GM10847 (cell line): ENCODE data around the gene SLC12A4.

Experiments used
- POLR2A ChIP-seq: IDR thresholded peaks from 2 replicates; pipeline ENCODE4 v1.6.1; 2011; ENCODE audit not compliant: insufficient read length; ENCODE audit errors: extremely low read depth

The SLC12A4 gene

GRCh38 chr16:67990018-67990386 is 21.6 kb upstream of the SLC12A4 start:
- TF ChIP-seq POLR2A: no peak

DNA sequence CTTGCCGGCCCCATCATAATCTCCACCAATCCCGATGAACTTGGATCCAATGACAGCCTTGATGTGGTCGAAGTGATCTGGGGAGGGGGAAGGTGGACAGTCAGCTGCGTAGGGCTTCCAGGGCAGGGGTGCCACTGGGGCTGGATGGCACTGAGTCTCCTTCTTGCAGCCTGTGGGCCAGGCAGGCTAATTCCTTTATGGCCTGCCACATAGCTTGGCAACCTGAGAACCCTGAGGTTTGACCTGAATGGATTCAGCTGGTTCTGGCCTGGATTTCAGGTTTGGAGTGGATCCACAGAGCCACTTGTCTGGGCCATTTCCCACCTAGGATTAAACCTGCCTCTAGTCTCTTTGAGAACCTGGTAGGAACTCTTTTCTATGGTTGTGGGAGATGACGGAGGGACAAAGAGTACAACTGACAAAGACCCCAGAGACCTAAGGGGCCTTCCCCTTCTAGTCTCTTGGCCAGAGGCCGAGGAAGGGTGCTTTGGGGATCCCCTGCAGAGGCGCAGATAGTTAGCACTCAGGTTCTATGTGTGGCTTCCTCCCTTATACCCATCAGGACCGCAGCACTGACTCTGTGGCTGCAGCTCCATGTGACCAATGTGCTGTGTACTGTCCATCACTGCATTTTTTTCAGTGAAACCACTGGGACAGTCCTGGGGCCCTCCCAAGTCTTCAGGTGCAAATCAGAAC is 21.0 kb upstream of the SLC12A4 start:
- TF ChIP-seq POLR2A: no peak

GRCh38 chr16:67988675-67989074 is 20.2 kb upstream of the SLC12A4 start:
- TF ChIP-seq POLR2A: no peak

- TF ChIP-seq POLR2A: no peak
These were observed 19.2 kb upstream of the SLC12A4 start for GRCh38 chr16:67987460-67988160.

- TF ChIP-seq POLR2A: no peak
These were observed 18.5 kb upstream of the SLC12A4 start for GRCh38 chr16:67986949-67987348.

DNA sequence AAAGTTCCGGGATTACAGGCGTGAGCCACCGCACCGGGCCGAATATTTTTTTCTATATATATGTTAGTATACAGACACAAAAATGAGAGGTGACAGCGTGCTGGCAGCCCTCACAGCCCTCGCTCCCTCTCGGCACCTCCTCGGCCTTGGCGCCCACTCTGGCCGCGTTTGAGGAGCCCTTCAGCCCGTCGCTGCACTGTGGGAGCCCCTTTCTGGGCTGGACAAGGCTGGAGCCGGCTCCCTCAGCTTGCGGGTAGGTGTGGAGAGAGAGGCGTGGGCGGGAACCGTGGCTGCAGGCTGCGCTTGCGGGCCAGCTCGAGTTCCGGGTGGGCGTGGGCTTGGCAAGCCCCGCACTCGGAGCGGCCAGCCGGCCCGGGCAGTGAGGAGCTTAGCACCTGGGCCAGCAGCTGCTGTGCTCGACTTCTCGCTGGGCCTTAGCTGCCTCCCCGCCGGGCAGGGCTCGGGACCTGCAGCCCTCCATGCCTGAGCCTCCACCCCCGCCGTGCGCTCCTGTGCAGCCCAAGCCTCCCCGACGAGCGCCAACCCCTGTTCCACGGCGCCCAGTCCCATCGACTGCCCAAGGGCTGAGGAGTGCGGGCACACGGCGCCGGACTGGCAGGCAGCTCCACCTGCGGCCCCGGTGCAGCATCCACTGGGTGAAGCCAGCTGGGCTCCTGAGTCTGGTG is 13.7 kb upstream of the SLC12A4 start:
- TF ChIP-seq POLR2A: no peak

DNA sequence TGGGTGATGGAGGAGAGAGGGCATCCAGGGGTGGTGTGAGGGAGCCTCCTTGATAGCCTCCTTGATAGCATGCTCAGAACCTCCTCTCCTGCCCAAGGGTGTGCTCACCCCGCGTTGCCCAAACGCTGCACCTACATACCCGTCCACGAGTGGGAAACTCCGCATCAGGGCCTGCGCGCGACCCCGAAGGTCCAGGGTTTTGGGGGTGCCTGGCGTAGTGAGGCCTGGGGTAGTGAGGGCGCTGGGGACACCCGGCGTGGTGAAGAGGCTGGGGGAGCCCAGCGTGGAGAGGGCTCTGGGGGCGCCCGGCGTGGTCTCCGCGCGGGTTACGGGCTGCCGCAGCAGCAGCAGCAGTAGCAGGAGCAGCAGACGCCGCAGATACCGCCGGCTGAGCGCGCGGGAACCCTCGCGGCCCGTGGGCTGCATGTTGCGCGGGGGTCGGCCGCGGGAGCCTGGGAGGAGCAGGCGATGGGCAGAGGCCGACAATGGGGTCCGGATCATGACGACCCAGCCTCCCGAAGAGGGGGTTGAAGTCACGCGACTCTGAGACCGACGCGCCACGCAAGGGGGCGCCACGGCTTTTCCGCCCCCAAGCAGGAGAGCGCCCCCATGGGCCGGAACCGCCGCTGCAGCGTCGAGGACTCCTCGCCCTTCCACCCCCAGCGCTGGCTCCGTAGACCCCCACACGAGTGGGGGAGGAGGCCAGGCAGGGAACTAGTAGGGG is 11.7 kb upstream of the SLC12A4 start, which contains the start of gene DPEP3:
Gene DPEP3, minus strand, starts transcription at position 545 of the 724 bp plus-strand sequence. Its CDS starts 119 bp downstream, at position 426.
- no peak for TF ChIP-seq POLR2A

DNA sequence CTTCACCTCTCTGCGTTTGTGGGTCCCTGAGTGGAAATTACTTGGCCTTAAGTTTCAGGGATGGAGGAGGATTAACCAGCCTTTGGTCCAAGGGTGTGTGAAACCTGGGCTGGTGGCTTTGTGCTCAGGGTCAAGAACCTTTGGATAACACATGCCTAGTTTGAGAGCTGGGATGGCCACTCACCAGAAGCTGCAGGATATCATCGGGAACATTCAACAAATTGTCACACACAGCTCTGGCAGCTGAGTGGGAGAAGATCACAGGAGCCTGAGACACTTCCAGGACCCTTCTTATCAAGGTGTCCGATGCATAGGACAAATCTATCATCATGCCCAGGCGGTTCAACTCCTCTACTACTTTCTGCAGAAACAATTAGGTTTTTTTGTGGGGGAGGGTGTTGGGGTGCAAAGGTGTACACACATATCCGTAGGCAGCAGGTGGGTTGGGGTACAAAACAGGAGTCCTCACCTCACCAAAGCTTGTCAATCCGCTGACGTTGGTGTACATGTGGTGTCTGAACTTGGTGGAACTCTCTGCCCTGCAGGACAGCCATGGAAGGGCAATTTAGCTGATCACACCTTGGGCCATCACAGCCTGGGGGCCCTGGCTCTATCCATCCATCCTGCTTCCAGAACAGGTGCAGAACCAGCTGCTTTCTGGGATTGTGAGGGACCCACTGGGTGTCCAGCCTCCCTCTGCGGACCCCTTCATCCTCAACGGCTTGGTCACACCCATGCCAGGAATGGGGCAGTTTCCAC is 9.2 kb upstream of the SLC12A4 start:
- no peak for TF ChIP-seq POLR2A

GRCh38 chr16:67977005-67977404 is 8.6 kb upstream of the SLC12A4 start:
- TF ChIP-seq POLR2A: no peak

DNA sequence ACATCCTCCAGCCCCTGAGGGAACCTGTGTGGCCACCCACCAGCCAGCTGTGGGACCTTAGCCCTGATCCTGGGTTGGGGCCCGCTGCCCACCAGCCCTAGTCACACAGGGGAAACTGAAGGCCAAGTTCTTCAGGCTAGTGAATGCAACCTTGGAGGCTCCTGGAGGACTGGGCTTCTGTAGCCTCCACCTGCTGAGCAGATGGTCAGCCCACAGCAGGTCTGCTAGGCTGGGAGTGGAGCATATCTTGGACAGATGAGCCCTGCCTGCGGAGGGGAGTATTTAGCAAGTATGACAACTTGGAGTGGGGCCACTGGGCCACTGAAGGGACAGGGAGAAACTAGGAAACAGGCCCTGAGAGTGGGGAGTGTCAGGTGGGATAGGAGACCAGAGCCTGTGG is 7.8 kb upstream of the SLC12A4 start:
- TF ChIP-seq POLR2A: no peak

- no peak for TF ChIP-seq POLR2A
These were observed 7.1 kb upstream of the SLC12A4 start for GRCh38 chr16:67975321-67976105.

DNA sequence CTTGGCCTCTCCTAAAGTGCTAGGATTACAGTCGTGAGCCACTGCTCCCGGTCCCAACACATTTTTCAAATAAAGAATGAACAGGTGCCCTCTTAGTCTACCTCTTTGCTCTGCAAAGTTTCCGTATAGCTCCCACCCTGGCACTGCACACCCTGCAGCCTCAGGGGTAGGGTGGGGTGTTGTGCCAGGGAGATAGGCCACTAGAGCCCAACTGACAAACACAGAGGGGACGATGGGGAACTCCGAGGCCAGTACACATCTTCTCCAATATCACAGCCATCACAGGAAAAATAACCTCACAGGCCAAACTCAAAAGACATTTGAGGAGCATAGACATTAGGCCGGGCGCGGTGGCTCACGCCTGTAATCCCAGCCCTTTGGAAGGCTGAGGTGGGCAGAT is 2.7 kb upstream of the SLC12A4 start:
- TF ChIP-seq POLR2A: no peak

DNA sequence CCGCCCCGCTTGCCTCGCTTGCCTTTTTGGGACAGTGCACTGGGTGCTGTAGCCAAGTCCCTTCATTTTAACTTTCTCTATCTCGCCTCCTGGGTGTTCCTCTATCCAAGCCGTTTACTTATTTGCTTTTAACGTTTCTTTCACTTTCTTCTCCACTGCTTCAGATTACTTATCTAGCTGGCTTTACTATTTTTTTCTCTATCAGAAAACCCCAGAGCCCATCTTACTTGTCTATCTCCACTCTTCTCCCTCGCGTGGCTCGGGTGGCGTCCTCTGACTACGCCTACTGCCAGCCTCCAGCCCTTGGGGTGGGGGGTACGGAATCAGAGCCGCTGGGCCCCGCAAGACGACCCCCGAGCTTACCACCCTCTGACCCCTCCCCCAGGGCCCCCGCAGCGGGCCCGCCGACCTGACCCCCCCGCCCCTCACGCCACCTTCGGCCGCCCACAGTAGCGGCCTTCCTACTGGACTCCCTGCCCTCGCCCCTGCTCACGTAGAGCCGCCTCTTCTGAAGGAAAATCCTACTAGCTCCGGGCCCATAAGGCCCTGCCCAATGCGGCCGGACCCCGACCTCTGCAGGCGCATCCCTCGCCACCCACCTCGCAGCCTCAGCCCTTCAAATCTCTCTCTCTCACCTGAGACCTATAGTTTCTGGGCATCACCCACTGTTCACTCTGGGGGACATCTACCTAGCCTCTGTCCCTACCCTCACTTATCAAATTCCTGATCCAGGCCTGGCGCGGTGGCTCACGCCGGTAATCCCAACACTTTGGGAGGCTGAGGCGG is 1.0 kb upstream of the SLC12A4 start:
- no peak for TF ChIP-seq POLR2A
